Liver (tissue), 9 donors: ENCODE data around the gene FA2H. TPM values are rescaled to one million over a fixed set of nuclear protein-coding genes. Genes with fewer than 3 reads are reported as not detected.

Source experiments
- DNase-seq: peaks from one replicate; pipeline ENCODE4 v3.0.0-alpha.2; 2017; ENCODE audit warnings: low spot score
- H3K27ac ChIP-seq, 2 donors: one replicate each; pipeline ENCODE4 v1.7.0; 2013; ENCODE audit warnings: inconsistent platforms in 2 of 2, low read length in 2 of 2, control low read depth in 1 of 2, low read depth in 1 of 2, mild to moderate bottlenecking in 1 of 2
- H3K27me3 ChIP-seq, 4 donors: one replicate each; pipeline versions ENCODE4 v1.6.1 to v1.7.0; 2013; ENCODE audit warnings: low read length in 3 of 4, inconsistent platforms in 1 of 4, mild to moderate bottlenecking in 1 of 4, moderate library complexity in 1 of 4; ENCODE audit not compliant: control insufficient read depth in 4 of 4, insufficient read depth in 4 of 4
- H3K36me3 ChIP-seq, 4 donors: one replicate each; pipeline versions ENCODE4 v1.6.1 to v1.7.0; 2013; ENCODE audit warnings: low read length in 3 of 4, mild to moderate bottlenecking in 3 of 4, low read depth in 1 of 4, moderate library complexity in 1 of 4; ENCODE audit not compliant: control insufficient read depth in 4 of 4, insufficient read depth in 3 of 4
- H3K4me1 ChIP-seq, 4 donors: one replicate each; pipeline versions ENCODE4 v1.6.1 to v1.7.0; 2013; ENCODE audit warnings: low read length in 3 of 4, mild to moderate bottlenecking in 3 of 4, moderate library complexity in 1 of 4; ENCODE audit not compliant: control insufficient read depth in 4 of 4, insufficient read depth in 4 of 4
- H3K4me3 ChIP-seq, 3 donors: one replicate each; pipeline versions ENCODE4 v1.6.1 to v1.7.0; 2013; ENCODE audit warnings: low read length in 3 of 3, control low read depth in 1 of 3, low read depth in 1 of 3, mild to moderate bottlenecking in 1 of 3
- H3K9ac ChIP-seq, 2 donors: one replicate each; pipeline ENCODE4 v1.7.0; 2013; ENCODE audit warnings: low read length in 2 of 2, mild to moderate bottlenecking in 2 of 2, moderate library complexity in 2 of 2, control low read depth in 1 of 2, low read depth in 1 of 2
- H3K9me3 ChIP-seq, 4 donors: one replicate each; pipeline versions ENCODE4 v1.6.1 to v1.7.0; 2013; ENCODE audit warnings: low read length in 3 of 4; ENCODE audit not compliant: control insufficient read depth in 4 of 4
- ATF3 ChIP-seq: IDR thresholded peaks from 2 replicates; pipeline ENCODE4 v1.6.1; 2016; ENCODE audit warnings: antibody characterized with exemption
- EGR1 ChIP-seq, 2 donors: IDR thresholded peaks; 2 replicates each; pipeline ENCODE4 v1.6.1; 2016 to 2018; ENCODE audit warnings: antibody characterized with exemption in 2 of 2, low read depth in 2 of 2
- FOXA1 ChIP-seq: IDR thresholded peaks from 2 replicates; pipeline ENCODE4 v1.6.1; 2016; ENCODE audit warnings: antibody characterized with exemption
- FOXA2 ChIP-seq: IDR thresholded peaks from 2 replicates; pipeline ENCODE4 v1.6.1; 2016; ENCODE audit warnings: antibody characterized with exemption
- GABPA ChIP-seq, 2 donors: IDR thresholded peaks in 1 of 2; conservative IDR thresholded peaks in 1 of 2; 2 replicates each; pipeline ENCODE4 v1.6.1; 2016; ENCODE audit warnings: antibody characterized with exemption in 2 of 2, mild to moderate bottlenecking in 1 of 2, moderate library complexity in 1 of 2
- HNF4A ChIP-seq, 2 donors: conservative IDR thresholded peaks; 2 replicates each; pipeline ENCODE4 v1.6.1; 2016; ENCODE audit warnings: antibody characterized with exemption in 2 of 2, mild to moderate bottlenecking in 2 of 2
- HNF4G ChIP-seq: IDR thresholded peaks from 2 replicates; pipeline ENCODE4 v1.6.1; 2016; ENCODE audit warnings: antibody characterized with exemption
- JUND ChIP-seq, 2 donors: IDR thresholded peaks; 2 replicates each; pipeline ENCODE4 v1.6.1; 2016; ENCODE audit warnings: antibody characterized with exemption in 2 of 2
- NR2F2 ChIP-seq: IDR thresholded peaks from 2 replicates; pipeline ENCODE4 v1.6.1; 2016; ENCODE audit warnings: antibody characterized with exemption
- RAD21 ChIP-seq, 2 donors: IDR thresholded peaks; 2 replicates each; pipeline ENCODE4 v1.6.1; 2016; ENCODE audit warnings: antibody characterized with exemption in 2 of 2, mild to moderate bottlenecking in 2 of 2
- REST ChIP-seq: IDR thresholded peaks from 2 replicates; pipeline ENCODE4 v1.6.1; 2016; ENCODE audit warnings: antibody characterized with exemption, mild to moderate bottlenecking
- RXRA ChIP-seq, 2 donors: IDR thresholded peaks; 2 replicates each; pipeline ENCODE4 v1.6.1; 2017 to 2018; ENCODE audit warnings: antibody characterized with exemption in 2 of 2, mild to moderate bottlenecking in 1 of 2
- SP1 ChIP-seq: IDR thresholded peaks from 2 replicates; pipeline ENCODE4 v1.6.1; 2018; ENCODE audit warnings: antibody characterized with exemption, mild to moderate bottlenecking
- TAF1 ChIP-seq: conservative IDR thresholded peaks from 2 replicates; pipeline ENCODE4 v1.6.1; 2016; ENCODE audit warnings: antibody characterized with exemption, mild to moderate bottlenecking
- YY1 ChIP-seq: IDR thresholded peaks from 2 replicates; pipeline ENCODE4 v1.6.1; 2016; ENCODE audit warnings: antibody characterized with exemption, mild to moderate bottlenecking
- ZBTB33 ChIP-seq: IDR thresholded peaks from 2 replicates; pipeline ENCODE4 v1.6.1; 2016; ENCODE audit warnings: antibody characterized with exemption
- WGBS: extraction: QIAGEN DNeasy Blood & Tissue Kit; methylation state at CpG from one replicate; pipeline ENCODE4 v1.1.7; 2013; 5-methylcytosine and 5-hydroxymethylcytosine counted together
- polyA plus RNA-seq, 2 donors: library from polyadenylated mRNA; stranded (reverse) in 1 of 2; unstranded in 1 of 2; fragments of 200-250 nt in 1 of 2; fragments of >200 nt in 1 of 2; fragmentation: Nextera tagmentation in 1 of 2; extraction: Ambion mirVana in 1 of 2; gene quantifications; one replicate each; pipeline versions ENCODE4 v1.2.1 to v1.2.3, GENCODE V29; 2013 to 2015
- total RNA-seq, 2 donors: library from RNA; depleted of rRNA; stranded (reverse); fragments of >200 nt; gene quantifications; one replicate each; pipeline ENCODE4 v1.2.3, GENCODE V29; 2014
- TF ChIP-seq, protein P1 (sequence below): IDR thresholded peaks from 2 replicates; pipeline ENCODE4 v1.6.1; 2016; ENCODE audit warnings: antibody characterized with exemption
- TF ChIP-seq, protein P2 (sequence below): fragments of 150-350 bp; IDR thresholded peaks from 2 replicates; pipeline ENCODE4 v1.5.1; 2017; ENCODE audit warnings: improper control_type of control experiment, low read depth, low read length; ENCODE audit not compliant: missing input control
- donor health status: healthy.
- donor health status: healthy.
- donor health status: healthy.
- donor health status: healthy.
- donor health status: healthy.

Gene FA2H
- total and polyA plus RNA-seq, 4 donors, result 0.02 to 0.17 (median 0.14) TPM; not detected in 1

DNA sequence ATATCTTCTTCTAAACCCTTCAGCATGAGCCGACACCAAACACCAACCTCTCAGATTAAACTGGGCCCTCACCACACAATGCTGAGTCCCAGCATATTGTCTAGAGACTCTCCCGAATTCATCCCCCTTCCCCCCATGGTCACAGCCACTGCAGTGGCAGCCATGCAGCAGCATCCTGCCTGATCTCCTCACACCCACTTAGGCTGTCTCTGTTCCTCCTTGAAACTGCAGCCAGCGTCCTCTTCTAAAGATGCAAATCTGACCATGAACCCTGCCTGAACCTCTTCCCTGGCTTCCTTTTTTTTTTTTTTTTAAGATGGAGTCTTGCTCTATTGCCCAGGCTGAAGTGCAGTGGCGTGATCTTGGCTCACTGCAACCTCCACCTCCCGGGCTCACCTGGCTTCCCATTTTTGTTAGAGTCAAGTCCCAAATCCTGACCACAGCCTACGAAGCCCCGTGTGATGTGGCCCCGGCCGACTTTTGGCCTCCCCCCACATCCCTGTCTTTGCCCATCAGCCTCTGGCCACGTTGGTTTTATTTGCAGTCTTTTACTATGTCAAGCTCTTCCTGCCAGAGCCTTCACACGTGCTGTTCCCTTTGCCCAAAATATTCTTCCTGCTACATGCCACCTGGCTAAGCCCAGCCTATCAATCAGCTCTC is 2.8 kb downstream of the FA2H start:
- no peak for DNase-seq
- 68% methylated on average over 11 of the region's 11 CpGs for WGBS
- Histone ChIP-seq H3K4me1 (peaks cover 9 to 14% (median 9%) of the 10 kb centered on the region in 4 donors), H3K9ac (no peak overlapping the region), H3K4me3 (no peak overlapping the region), H3K27ac (no peak overlapping the region), H3K36me3 (no peaks in the 10 kb centered on the region), H3K9me3 (no peaks in the 10 kb centered on the region), H3K27me3 (peaks cover 0 to 4% (median 0%) of the 10 kb centered on the region in 4 donors)
- TF ChIP-seq ATF3 (no peak), RXRA (IDR thresholded peaks at IDR 0.05) (no peak), FOXA1 (no peak), TAF1 (no peak), YY1 (no peak), FOXA2 (no peak)

- no peak overlapping the region for H3K27ac ChIP-seq
- TF ChIP-seq HNF4G (no peak), TAF1 (no peak), ZBTB33 (no peak), NR2F2 (no peak), RAD21 (IDR thresholded peaks at IDR 0.05) (no peak), GABPA (IDR thresholded peaks at IDR 0.05 in 1 of 2, conservative IDR thresholded peaks at IDR 0.05 in 1 of 2) (no peak), ATF3 (no peak), FOXA1 (no peak), YY1 (no peak), HNF4A (conservative IDR thresholded peaks at IDR 0.05) (no peak), SP1 (no peak), RXRA (IDR thresholded peaks at IDR 0.05) (no peak), JUND (IDR thresholded peaks at IDR 0.05) (no peak), FOXA2 (no peak), EGR1 (IDR thresholded peaks at IDR 0.05; ENCODE audit: low read depth in 2 of 2) (no peak), REST (no peak)
- TF ChIP-seq, protein P1, sequence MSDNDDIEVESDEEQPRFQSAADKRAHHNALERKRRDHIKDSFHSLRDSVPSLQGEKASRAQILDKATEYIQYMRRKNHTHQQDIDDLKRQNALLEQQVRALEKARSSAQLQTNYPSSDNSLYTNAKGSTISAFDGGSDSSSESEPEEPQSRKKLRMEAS, result no peak
- TF ChIP-seq, protein P2, sequence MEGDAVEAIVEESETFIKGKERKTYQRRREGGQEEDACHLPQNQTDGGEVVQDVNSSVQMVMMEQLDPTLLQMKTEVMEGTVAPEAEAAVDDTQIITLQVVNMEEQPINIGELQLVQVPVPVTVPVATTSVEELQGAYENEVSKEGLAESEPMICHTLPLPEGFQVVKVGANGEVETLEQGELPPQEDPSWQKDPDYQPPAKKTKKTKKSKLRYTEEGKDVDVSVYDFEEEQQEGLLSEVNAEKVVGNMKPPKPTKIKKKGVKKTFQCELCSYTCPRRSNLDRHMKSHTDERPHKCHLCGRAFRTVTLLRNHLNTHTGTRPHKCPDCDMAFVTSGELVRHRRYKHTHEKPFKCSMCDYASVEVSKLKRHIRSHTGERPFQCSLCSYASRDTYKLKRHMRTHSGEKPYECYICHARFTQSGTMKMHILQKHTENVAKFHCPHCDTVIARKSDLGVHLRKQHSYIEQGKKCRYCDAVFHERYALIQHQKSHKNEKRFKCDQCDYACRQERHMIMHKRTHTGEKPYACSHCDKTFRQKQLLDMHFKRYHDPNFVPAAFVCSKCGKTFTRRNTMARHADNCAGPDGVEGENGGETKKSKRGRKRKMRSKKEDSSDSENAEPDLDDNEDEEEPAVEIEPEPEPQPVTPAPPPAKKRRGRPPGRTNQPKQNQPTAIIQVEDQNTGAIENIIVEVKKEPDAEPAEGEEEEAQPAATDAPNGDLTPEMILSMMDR, result no peak
- peaks cover 9 to 14% (median 9%) of the 10 kb centered on the region in 4 donors for H3K4me1 ChIP-seq
- WGBS, result 84% methylated on average over 13 of the region's 13 CpGs
- DNase-seq, result no peak
- H3K27me3 ChIP-seq, result peaks cover 0 to 4% (median 0%) of the 10 kb centered on the region in 4 donors
- no peaks in the 10 kb centered on the region for H3K9me3 ChIP-seq
- no peak overlapping the region for H3K9ac ChIP-seq
- H3K36me3 ChIP-seq, result no peaks in the 10 kb centered on the region
- H3K4me3 ChIP-seq, result no peak overlapping the region
Measured at GRCh38 chr16:74770831-74771526, 3.6 kb downstream of the FA2H start.
